A549 treated with ZK216348 at 1 μM for 4 hours (cell line): ENCODE measurements around the gene RNPEP. TPM values are rescaled to one million over a fixed set of nuclear protein-coding genes. Genes with fewer than 3 reads are reported as not detected.

Experiments
- total RNA-seq: library from RNA; stranded (reverse); fragments of 200-300 nt; extraction: Qiagen RNA extraction; gene quantifications from 5 replicates; pipeline ENCODE4 v1.2.3, GENCODE V29; 2022; ENCODE audit warnings: low read depth

Gene RNPEP, protein sequence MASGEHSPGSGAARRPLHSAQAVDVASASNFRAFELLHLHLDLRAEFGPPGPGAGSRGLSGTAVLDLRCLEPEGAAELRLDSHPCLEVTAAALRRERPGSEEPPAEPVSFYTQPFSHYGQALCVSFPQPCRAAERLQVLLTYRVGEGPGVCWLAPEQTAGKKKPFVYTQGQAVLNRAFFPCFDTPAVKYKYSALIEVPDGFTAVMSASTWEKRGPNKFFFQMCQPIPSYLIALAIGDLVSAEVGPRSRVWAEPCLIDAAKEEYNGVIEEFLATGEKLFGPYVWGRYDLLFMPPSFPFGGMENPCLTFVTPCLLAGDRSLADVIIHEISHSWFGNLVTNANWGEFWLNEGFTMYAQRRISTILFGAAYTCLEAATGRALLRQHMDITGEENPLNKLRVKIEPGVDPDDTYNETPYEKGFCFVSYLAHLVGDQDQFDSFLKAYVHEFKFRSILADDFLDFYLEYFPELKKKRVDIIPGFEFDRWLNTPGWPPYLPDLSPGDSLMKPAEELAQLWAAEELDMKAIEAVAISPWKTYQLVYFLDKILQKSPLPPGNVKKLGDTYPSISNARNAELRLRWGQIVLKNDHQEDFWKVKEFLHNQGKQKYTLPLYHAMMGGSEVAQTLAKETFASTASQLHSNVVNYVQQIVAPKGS
- total RNA-seq: 76.3 to 91.5 TPM (median 86.8 TPM) in 5 replicates

DNA sequence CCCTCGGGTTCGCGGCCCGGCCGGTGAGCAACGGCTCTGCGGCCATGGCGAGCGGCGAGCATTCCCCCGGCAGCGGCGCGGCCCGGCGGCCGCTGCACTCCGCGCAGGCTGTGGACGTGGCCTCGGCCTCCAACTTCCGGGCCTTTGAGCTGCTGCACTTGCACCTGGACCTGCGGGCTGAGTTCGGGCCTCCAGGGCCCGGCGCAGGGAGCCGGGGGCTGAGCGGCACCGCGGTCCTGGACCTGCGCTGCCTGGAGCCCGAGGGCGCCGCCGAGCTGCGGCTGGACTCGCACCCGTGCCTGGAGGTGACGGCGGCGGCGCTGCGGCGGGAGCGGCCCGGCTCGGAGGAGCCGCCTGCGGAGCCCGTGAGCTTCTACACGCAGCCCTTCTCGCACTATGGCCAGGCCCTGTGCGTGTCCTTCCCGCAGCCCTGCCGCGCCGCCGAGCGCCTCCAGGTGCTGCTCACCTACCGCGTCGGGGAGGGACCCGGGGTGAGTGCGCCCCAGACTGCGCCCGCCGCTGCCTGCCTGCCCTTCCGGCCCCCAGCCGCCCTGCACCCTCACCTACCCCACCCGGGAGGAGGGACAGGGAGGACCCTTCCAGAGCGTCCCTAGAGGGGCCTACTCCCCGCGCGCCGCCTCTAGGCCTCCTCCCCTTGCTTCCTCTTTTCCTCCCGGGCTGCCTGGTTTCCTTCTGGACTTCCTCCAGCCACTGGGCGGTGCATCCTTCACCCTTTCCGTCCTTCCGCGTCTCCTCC is at the start of gene RNPEP:
Gene RNPEP (plus strand): TSS at position 26 of the 757 bp plus-strand sequence. CDS start 19 bp downstream, at position 45.

DNA sequence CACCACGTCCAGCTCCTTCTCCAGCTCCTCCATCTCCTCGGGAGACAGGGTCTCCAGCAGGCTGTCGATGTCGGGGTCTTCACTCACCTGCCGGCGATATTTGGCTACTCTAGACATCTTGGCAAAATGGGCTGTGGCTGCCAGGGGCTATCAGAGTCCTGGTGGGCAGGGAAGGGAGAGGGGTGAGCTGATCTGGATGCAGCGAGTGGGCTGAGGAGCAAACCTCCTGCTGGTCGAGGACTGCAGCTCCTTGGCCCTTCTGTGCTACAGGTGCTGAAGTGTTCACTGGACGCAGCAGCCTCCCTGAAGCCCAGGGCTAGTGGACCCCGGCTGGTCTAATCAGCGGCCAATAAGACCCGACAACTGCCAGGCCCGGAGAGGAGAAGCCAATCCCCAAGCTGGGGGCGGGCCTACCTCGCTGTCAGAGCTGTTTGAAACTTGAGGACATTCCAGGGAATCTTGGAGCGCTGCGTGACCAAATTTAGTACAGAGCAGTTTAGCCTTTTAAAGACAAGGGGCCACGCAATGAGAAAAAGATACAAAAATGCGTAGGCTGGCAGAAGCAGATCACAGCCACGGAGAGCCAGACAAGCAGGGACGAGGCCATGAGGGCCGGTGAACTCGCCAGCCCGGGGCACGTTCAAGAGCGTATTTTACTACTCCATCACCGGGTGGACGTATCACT is 36.1 kb upstream of the RNPEP start, which contains the start of gene LMOD1:
Gene LMOD1 (minus strand): TSS at position 325 of the 685 bp plus-strand sequence. CDS start 208 bp downstream, at position 117.

DNA sequence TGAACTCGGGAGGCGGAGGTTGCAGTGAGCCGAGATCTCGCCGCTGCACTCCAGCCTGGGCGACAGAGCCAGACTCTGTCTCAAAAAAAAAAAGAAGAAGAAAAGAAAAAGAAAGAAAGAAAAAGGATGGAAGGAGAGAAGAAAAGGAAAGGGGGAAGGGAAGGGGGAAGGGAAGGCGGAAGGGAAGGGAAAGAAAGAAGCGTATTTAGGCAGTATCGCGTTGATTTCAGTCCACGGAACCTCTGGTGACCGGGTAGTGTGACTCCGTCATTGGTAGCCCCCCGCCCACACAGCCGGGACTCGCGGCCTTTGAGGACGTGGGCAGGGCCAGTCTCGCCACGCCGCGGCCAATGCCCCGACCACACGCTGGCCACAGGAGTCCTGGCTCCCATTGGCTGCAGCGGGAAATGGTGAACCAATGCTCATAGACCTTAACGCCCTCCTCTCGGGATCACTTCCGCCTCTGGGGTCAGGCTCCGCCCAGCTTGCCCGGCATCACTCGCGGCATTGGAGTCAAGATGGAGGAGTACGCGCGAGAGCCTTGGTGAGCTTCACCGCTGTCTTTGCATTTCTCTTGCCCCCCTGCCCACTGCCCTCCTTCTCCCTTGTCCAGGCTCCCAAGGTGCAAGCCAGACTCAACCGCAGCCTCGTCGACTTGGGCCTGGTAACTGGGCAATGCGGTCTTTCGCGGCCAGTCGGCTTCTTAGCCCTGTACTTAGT is 27.3 kb upstream of the RNPEP start, which contains the start of gene TIMM17A:
Gene TIMM17A (plus strand): TSS at position 495 of the 720 bp plus-strand sequence. CDS start 24 bp downstream, at position 519.

DNA sequence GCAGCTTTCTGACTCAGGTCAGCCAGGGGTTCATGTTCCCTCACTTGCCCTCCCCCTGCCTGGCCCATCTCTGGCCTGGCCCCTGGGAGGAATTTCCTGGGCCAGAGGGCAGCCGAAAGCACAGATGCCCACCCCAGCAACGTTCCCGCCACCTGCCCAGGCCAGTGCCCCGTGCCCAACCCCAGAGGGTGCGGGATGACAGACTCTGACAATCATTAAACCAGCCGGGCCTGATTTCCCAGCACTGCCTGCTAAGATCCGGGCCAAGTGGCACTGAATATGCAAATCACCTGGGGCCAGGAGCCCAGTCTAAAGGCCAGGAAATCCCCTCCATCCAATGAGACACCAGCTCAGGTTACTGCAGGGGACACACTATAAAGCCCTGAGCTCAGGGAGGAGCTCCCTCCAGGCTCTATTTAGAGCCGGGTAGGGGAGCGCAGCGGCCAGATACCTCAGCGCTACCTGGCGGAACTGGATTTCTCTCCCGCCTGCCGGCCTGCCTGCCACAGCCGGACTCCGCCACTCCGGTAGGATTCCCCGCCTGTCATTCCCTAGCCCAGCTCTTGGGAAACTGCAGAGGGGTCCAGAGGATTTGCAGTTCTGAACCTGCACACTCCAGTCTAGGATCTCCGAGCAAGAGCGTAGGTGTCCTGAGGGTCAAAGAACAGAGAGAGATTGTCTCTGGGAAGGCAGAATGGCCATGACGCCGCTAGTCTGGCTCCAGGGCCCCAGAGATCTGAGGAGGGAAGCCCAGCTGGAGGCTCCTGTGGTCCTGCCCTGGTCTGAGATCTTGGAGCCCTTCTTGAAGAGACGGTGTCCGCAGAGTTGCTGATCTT is 27.9 kb downstream of the RNPEP start, which contains the start of gene ELF3:
Gene ELF3 (plus strand): TSS at position 408 of the 836 bp plus-strand sequence. CDS start 550 bp downstream, outside the sequence.

Other genes with a start within 250 kb of the RNPEP start
- gene IPO9, start 153.5 kb upstream of the RNPEP start, total RNA-seq: 33.2 to 46.0 TPM (median 40.5 TPM) in 5 replicates
- 10.7 to 19.6 TPM (median 17.4 TPM) in 5 replicates for gene SHISA4, start 93.8 kb upstream of the RNPEP start, total RNA-seq
- not detected in 5 replicates for gene LMOD1, start 36.1 kb upstream of the RNPEP start, total RNA-seq
- gene TIMM17A, start 27.1 kb upstream of the RNPEP start, total RNA-seq: 87.5 to 168 TPM (median 99.8 TPM) in 5 replicates
- gene ELF3, start 27.9 kb downstream of the RNPEP start, total RNA-seq: 176 to 238 TPM (median 207 TPM) in 5 replicates
- 0.13 to 0.18 TPM (median 0.15 TPM) in 5 replicates for gene GPR37L1, start 140.3 kb downstream of the RNPEP start, total RNA-seq
- 43.2 to 55.8 TPM (median 50.6 TPM) in 5 replicates for gene ARL8A, start 162.1 kb downstream of the RNPEP start, total RNA-seq
- 0.05 to 0.26 TPM in 2 of 5 replicates, not detected in the others for gene PTPN7, start 178.0 kb downstream of the RNPEP start, total RNA-seq
- gene LGR6, start 211.2 kb downstream of the RNPEP start, total RNA-seq: 0.40 to 1.8 TPM (median 0.62 TPM) in 5 replicates